Tibial nerve (tissue), 3 donors: Measurements from ENCODE around the gene LRPPRC.

ENCODE experiments used
- POLR2A ChIP-seq, 2 donors: fragments of 450-650 bp; IDR thresholded peaks; one replicate each; pipeline ENCODE4 v1.6.1; 2017; ENCODE audit warnings: antibody characterized with exemption in 2 of 2, mild to moderate bottlenecking in 2 of 2, moderate library complexity in 2 of 2
- TF ChIP-seq, protein P1 (sequence below), 5 experiments: fragments of 200-600 bp in 3 of 5; fragments of 450-650 bp in 2 of 5; sonication (generic) in 3 of 5; IDR thresholded peaks; one replicate each; pipeline ENCODE4 v1.5.1; 2016 to 2019; ENCODE audit warnings: antibody characterized with exemption in 5 of 5, mild to moderate bottlenecking in 3 of 5, moderate library complexity in 2 of 5

DNA sequence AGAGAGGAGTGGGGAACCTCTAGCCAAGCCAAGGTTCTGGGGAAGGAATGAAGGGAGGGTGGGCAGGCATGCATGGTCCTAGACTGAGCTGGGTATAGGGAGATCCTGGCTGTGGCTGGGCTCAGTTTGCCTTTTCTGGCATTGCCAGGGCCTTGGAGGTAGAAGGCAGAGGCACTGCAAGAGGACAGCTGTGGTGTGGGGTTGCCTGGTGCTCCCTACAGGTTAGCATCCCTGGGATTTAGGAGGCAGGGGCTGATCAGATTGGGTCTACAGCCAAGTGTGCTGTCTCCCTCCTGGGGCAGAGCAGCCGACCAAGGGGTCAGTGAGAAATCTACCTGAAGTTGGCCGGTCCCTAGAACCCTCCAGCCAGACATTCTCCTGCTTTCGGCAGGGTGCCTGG lies 141.1 kb downstream of the LRPPRC start:
- TF ChIP-seq POLR2A (IDR thresholded peaks at IDR 0.05) = no peak
- TF ChIP-seq, protein P1, sequence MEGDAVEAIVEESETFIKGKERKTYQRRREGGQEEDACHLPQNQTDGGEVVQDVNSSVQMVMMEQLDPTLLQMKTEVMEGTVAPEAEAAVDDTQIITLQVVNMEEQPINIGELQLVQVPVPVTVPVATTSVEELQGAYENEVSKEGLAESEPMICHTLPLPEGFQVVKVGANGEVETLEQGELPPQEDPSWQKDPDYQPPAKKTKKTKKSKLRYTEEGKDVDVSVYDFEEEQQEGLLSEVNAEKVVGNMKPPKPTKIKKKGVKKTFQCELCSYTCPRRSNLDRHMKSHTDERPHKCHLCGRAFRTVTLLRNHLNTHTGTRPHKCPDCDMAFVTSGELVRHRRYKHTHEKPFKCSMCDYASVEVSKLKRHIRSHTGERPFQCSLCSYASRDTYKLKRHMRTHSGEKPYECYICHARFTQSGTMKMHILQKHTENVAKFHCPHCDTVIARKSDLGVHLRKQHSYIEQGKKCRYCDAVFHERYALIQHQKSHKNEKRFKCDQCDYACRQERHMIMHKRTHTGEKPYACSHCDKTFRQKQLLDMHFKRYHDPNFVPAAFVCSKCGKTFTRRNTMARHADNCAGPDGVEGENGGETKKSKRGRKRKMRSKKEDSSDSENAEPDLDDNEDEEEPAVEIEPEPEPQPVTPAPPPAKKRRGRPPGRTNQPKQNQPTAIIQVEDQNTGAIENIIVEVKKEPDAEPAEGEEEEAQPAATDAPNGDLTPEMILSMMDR (IDR thresholded peaks at IDR 0.05) = no peak
